Prostate gland (tissue), 2 donors: Measurements from ENCODE around the gene EMP2.

ENCODE experiments used
- CTCF ChIP-seq, 4 experiments: fragments of 200-600 bp in 2 of 4; fragments of 450-650 bp in 2 of 4; sonication (generic) in 2 of 4; IDR thresholded peaks; 1 replicate in 3 of 4; 2 replicates in 1 of 4; pipeline ENCODE4 v1.5.1; 2016 to 2019; ENCODE audit warnings: antibody characterized with exemption in 4 of 4, mild to moderate bottlenecking in 2 of 4, moderate library complexity in 2 of 4
- POLR2A ChIP-seq: fragments of 450-650 bp; IDR thresholded peaks from one replicate; pipeline ENCODE4 v1.6.1; 2016; ENCODE audit warnings: antibody characterized with exemption, mild to moderate bottlenecking
- POLR2AphosphoS5 ChIP-seq: sonication (generic); formaldehyde crosslinking; IDR thresholded peaks from one replicate; pipeline ENCODE4 v1.6.1; 2017; ENCODE audit warnings: antibody characterized with exemption

- TF ChIP-seq CTCF (IDR thresholded peaks at IDR 0.05) = no peak
- no peak for TF ChIP-seq POLR2AphosphoS5
- no peak for TF ChIP-seq POLR2A
Observed at GRCh38 chr16:10530685-10531084, 49.7 kb downstream of the EMP2 start.
